ENCODE measurements around the gene CACNA2D1.

CACNA2D1 gene

DNA sequence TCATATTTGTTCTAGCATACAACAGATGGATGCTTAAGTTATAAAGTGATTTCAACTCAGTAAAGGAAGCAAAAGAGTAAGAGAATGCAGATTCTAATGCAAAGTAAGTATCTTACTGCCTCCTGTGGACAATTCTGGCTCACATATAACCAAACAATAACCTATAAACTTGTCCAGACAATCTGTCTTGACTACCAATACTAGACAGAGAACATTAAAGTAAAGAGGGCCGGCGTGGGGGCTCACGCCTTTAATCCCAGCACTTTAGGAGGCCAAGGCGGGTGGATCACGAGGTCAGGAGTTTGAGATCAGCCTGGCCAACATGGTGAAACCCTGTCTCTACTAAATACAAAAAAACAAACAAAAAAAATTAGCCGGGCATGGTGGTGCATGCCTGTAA, 329.3 kb downstream of the CACNA2D1 start:
- no peak for DNase-seq (ENCODE audit: low read depth, low spot score)

DNA sequence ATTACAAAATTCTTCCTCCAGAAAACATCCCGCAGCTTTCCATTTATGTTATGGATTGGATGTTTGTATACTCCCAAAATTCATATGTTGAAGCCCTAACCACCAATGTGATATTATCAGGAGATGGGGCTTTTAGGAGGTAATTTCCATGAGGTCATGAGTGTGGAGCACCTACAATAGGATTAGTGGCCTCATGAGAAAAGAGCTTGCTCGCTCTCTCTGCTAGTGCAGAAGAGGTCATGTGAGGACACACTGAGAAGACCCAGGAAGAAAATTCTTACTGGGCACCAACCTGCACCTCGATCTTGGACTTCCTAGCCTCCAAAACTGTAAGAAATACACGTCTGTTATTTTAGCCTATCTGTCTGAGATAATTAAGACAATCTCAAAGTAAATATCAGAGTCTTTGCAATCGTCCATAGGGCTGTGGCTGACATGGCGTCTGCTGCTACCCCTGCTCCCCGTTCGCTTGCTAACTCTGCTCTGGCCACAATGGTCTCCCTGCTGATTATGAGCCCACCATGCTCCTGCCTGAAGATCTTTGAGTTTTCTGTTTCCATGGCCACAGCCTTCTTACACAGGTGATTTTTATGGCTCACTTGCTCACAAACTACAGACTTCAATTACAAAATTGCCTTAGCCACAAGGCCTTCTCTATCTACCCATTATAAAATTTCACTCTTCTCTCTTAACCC, 333.3 kb downstream of the CACNA2D1 start:
- DNase-seq (ENCODE audit: low read depth, low spot score): no peak

DNA sequence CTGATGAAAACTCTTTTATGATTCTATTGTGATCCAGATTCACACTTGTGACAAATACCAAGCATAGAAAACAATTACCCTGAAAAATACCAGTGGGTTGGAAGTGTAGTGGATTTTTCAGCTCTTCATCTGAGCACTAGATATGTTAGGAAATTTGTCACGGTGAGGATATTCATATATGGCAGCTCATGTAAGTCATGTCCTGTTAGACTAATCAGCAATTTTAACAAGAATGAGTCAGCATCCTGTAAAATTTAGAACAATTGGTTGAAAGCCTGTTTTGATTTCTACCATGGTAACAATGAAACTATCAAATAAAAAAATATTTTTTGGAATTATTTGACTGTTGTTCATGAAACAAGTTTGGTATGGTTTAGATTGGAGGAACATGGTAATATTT, 334.3 kb downstream of the CACNA2D1 start:
- DNase-seq (ENCODE audit: low read depth, low spot score): no peak

DNA sequence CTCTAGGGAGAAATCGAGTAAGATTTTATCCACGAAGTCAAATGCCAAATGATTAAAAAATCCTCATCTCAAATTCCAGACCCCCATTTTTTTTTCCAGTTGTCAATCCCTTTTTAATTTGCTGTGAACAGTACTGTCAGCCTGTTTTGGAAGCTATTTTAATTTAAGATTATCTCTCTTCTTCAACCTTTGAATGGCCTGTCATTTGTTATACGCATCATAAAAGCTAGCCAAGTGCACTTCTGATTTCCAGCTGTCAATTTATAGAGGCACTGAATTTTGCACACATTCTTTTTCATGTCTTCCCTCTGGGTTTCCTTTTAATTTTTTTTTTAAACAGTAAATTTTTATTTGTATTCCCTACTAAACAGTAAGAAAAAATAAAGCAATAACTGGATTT, 337.4 kb downstream of the CACNA2D1 start:
- no peak for DNase-seq (ENCODE audit: low read depth, low spot score)

DNA sequence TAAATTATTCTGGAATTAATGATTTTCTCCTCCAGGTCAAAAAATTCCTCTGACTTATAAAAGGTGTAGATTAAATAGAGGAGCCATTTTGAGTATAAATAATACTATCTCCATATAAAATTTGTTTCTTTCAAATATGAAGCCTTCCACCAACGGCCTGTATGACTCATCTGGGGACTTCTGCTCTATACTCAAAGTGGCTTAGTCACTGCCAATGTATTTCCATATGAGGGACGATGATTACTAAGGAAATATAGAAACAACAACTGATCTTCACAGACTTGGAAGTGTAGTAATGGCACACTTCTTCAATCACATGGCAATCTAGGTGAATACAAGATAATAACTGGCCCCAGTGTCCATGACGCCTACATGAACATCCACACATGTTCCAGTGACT, 338.1 kb downstream of the CACNA2D1 start:
- DNase-seq (ENCODE audit: low read depth, low spot score): no peak

DNA sequence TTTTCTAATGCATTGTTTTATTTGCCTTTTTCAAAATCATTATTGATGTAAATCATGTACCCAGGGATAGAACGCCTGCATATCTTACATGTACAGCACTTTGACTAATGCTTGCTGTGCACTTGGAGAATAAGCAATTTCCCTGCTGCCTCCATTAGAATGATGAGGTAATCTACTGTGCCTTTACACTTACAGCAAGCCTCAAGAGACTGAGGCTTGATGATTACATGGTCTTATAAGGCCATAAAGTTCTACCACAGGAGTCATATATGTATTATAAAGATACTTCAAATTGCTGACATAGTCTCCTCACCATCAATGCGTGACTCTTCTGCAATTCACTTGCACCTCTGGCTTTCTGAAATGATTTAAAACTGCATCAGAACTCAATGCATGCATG, 345.2 kb downstream of the CACNA2D1 start:
- DNase-seq (ENCODE audit: low read depth, low spot score): no peak

DNA sequence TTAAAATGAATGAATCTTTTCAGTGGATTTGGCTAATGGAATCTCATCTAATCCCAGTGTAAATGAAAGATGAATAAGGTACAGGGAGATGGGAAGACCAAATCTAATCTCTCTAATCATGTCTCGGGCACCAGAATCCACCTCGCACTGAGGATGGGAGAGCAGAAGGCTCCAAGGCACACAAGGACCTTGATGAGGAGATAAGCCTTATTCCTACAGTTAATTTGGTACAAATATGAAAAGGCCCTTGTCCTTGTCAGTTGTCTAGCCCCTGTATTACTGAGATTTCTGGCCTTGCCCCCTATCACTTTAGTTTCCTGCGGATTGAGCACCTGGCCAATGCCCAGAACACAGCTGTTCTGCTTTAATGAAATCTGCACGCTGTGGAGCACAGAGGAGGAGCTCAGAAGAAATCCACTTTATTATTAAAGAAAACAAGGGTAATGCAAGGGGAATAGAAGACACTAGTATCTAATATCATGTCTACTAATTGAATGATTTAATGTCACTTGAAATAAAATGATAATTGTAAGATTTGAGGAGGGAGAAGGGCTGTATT, 352.4 kb downstream of the CACNA2D1 start:
- DNase-seq (ENCODE audit: low read depth, low spot score): no peak

DNA sequence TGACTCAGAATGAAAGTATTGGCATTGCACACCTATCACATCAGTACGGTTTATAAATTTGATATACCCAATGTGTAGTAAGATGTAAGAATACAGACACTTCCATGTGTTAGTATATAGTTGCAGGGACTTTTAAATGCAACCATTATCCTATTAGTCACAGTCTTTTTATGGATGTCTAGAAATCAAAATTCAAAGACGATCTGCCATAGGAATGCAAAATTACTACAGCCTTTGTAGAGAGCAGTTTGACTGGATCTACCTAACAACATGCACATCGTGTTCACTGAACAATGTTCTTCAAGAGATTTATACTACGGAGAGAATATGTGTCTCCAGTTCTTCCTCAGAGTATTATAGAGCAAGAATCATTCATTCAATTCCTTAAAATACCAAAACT, 356.5 kb downstream of the CACNA2D1 start:
- no peak for DNase-seq (ENCODE audit: low read depth, low spot score)

DNA sequence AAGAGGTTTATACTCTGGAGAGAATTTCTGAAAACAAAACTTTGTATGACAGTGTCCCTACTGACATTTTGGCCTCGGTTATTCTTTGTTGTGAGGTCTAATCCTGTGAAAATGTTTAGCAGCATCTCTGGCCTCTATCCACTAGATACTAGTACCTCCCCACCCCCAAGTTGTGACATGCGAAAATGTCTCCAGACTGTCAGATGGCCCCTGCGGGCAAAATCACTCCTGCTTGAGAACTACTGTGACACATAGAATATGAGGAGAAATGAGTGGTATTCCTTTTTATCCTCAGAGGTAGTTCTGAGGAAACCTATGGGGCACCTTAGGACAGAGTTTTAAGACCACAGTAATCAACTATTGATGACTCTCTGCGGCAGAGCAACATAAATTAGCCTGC, 358.5 kb downstream of the CACNA2D1 start:
- no peak for DNase-seq (ENCODE audit: low read depth, low spot score)

DNA sequence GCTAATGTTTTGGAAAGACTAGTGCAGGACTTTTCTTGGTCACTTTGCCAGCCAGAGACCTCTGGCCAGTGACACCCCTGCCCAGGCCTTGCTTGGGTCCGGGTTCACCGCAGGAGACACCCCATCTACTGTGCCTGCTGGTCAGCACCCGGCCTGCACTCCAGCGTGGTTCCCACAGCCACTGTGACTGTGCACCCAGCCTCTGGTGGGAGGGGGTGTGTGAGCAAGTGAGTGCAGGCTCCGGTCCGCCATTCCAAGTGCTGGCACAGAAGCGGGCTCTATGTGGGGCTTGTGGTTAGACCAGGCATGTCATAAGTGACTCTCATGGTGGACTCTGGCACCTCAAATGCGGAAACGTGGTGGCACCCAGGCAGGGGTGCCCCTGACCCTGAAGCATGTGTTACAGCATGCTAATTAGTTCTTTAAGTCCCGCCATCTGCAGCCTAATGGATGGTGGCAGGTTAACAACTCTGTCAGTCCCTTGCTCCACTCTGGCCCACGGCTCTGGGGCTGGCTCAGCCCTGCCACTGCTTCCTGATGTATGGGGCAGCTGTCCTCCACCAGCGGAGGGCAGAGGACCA, 361.8 kb downstream of the CACNA2D1 start:
- no peak for DNase-seq (ENCODE audit: low read depth, low spot score)

DNA sequence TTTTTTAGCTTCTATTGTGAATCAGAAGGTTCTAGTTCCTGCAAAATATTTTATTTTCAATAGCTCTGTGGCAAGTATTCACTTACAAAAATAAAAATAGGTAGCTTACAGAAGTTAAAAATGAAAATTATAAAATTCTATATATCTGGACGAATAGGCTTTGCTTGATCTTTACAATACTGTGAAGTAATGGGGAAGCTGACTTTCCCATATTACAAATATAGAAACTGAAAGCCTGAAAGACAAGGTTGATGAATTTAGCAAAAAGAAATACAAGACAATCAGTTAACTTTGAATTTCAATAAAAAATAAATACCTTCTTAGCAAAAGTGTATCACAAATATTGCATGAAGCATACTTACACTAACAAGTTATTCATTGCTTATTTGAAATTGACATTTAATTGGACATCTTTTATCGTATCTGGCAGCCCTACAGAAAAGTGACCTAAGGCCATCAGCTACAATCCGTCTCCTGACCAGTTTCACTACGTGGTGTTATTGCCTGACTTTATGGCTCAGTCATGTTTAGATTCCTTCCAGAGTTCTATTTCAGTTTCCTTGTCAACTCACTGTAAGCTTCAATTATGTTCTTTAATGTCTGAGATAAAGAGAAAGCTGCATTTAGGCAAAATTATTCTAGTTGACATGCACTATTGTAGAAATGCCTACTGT, 363.2 kb downstream of the CACNA2D1 start:
- no peak for DNase-seq (ENCODE audit: low read depth, low spot score)

DNA sequence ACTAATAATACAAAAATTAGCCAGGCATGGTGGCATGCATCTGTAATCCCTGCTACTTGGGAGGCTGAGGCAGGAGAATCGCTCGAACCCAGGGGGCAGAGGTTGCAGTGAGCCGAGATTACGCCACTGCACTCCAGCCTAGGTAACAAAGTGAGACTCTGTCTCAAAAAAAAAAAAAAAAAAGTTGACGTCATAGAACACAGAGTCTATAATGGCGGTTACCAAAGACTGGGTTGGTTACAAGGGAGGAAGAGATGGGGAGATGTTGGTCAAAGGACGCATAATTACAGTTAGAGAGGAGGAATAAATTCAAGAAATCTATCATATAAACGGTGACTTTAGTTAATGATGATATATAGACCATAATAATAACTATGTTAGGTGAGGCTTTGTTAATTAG, 364.1 kb downstream of the CACNA2D1 start:
- DNase-seq (ENCODE audit: low read depth, low spot score): no peak

DNA sequence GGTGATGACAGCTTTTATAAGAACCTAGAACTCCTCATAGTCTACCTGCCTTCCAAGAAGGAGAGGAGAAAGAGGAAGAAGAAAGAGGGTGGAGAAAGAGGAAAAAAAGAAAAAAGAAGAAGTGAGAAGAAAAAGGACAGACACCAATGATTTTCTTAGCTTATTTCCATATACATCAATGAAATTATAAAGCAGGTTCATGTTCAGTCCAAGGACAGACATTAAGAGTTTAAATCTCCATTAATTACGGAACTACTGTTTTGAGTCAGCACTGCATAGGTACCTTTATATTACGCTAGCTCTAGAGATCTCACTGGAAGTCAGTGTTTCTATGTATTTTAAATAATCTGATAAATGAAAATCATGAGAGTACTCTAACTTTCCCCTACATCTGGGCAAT, 364.8 kb downstream of the CACNA2D1 start:
- no peak for DNase-seq (ENCODE audit: low read depth, low spot score)

DNA sequence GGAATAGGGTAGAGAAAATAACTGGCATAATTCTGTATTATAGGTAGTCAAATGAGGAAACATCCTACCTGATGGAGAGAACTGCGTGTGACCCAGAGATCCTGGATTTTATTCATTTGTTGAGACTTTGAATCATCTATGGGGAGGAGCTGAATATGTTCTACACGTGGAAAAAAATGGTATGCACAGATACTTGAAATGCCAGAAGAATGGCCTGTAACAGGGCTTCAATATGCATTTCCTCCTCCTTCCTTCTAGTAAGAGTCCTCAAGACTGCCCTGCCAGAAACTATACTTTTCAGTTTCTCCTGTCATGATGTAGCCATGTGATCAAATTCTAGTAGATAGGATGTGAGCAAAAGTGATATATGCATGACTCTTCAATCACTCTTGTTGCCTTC, 372.1 kb downstream of the CACNA2D1 start:
- no peak for DNase-seq (ENCODE audit: low read depth, low spot score)

DNA sequence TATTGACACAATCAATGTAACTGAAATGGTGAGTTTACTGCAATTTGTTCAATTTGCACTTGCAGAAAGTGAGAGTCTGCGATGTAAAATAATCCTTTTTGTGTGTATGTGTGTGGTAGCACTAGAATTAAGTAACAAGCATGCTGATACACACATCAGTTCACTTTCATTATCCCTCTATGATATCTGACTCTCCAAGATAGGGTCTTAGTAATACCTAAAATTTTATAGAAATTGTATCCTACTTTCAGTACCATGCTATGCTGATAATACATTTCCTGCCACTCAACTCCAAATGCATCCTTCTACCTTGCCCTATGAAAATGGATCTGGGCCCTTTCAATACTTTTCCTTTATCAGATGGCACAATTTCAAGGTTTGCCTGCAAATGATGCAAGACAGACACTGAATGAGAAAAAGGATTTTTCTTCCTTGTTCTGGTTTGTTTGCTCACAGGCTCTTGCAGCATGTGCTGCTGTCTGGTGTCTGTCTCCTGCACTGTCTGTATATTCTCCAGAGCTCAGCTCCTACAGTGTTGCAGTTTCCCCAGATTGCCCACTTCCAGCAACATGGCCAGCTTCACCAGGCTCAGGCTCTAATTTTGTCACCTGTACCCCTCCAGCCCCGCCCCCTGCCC, 375.8 kb downstream of the CACNA2D1 start:
- DNase-seq (ENCODE audit: low read depth, low spot score): no peak

DNA sequence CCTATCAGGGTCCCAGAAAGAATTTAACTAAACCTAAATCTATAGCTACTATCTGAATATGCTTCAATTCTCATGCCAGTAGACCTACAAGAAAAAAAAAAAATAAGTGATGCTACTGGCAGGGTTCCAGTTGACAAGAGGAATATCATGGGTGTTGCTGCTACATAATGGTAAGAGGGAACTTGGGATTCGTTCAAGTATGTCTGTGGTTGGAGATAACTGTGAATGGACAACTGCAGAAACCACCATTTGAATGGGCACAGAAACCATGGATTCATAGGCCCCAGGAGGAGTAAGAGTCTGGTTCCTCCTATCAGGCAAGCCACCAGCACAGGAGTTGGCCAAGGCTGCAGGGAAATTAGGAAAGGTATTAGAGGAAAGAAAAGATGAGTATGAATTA, 386.1 kb downstream of the CACNA2D1 start:
- DNase-seq (ENCODE audit: low read depth, low spot score): no peak

DNA sequence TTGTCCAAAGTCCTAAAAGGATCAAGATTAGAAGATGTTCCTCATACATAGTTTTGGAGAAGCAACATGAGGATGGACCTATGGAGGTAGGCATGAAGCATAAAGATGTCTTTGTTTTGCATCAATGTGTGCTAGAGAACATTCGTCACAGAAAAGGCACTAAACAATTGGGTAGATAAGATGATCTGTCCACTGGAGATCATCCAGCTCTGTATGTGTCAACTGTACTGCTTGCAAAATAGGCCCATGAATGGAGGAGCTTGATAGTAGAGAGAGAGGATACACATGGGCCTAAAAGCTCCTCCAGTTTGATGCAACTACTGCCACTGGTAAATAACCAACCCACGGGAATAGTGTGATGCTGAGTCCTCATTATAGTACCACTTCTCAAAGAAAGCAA, 387.3 kb downstream of the CACNA2D1 start:
- no peak for DNase-seq (ENCODE audit: low read depth, low spot score)

DNA sequence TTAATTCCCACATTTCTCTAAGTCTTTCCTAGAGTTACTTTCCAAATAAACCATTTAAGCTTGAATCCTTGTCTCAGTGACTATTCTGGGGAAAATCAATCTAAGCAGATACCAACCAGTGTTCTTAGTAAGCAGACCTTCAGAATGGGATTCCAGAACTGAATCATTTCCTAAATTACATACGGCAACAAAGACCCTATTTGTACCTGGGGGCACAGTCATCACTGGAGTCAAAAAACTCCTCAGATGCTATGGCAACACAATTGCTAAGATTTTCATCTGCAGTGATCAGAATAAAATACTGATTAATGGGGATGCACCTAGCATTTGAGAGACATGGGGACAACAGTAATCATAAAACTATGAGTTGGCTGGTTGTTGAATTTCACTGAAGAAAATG, 389.0 kb downstream of the CACNA2D1 start:
- no peak for DNase-seq (ENCODE audit: low read depth, low spot score)

DNA sequence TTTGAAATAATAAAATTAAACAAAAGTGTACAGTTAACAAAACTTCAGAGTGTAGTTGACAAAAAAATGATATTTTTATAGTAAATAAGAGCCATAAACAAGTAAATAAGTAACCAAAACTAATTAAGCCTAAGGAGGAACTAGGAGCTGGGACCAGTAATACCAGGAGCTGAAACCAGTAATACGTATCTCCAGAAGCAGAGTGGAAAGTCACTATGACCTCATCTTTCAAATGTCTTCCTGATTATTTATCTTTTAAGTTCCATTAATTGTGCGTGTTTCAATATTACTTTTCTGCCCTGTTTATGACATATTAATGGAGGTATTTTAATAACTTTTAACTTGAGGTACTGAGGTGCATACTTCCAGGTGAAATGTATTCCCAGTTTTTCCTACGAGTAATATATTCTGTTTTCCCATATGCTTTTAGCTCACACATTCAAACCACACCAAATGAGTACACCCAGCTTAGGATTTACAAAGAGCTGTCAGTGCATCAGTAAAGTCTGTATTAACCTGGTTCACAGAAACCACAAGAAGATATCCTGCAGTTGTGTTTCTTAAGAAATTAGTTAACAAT, 390.0 kb downstream of the CACNA2D1 start:
- DNase-seq (ENCODE audit: low read depth, low spot score): no peak

DNA sequence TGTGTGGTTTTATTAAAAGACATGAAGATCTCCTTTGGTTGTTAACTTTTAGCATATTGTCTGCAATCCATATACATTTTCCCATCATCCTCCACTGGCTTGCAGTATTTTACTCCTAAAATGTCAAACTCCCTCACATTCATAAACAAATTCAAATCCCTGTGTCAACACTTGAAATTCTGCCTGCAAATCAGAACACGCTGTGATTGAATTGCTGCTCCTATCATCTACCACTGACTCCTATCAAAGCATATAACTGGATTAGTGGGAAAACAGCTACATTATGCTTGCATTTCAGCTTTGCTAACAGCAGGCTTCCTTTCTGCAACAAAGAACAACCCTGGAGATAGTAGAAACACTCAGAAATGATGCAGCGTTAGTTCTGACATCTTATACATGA, 392.0 kb downstream of the CACNA2D1 start:
- DNase-seq (ENCODE audit: low read depth, low spot score): no peak

DNA sequence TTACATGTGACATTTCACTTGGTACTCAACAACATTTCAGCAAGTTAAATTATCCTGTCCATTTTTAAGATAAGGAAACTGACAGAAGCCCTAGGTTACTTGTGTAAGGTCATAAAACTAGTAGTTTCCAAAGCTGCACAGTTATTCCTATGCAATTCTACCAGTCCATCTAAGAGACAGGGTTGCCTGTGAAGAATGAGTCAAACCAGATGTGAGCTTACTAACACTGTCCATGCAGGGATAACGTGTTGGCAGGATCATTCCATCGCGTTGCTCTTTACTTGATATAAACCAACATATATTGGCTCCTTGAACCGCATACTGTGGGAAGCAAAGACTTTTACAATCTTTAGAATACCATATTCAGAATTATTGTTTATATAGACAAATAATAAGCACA, 392.8 kb downstream of the CACNA2D1 start:
- no peak for DNase-seq (ENCODE audit: low read depth, low spot score)

DNA sequence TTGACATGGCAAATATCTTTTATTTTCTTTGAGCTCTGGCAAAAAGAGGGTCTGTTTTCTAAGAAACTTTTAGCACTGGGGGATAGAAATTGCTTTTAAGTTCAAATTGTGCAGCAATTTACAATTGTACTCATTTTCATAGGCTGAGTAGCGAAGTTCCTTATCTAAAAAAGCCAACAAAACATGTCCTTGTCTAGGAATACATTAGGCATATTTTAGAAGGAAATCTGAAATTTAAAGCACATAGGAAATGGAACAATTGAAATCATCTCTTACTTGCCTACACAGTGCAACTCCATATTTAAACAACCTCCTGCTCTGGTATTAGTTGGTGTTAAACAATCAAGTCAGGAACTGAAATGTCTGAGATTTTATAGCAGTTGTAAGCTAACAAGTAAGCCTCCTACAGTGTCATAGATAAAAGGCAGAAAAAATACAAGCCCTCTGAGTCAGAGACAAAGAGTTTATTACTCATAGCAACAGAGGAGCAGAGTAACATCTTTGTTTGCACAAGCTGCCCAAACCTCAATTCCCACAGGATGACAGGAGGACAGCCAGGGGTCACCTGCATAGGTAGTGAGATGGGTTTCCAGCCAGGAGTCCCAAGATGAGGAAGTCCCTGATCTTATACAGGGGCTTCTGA, 393.6 kb downstream of the CACNA2D1 start:
- DNase-seq (ENCODE audit: low read depth, low spot score): no peak
